ENCODE data around the gene NUP62.

NUP62 gene

DNA sequence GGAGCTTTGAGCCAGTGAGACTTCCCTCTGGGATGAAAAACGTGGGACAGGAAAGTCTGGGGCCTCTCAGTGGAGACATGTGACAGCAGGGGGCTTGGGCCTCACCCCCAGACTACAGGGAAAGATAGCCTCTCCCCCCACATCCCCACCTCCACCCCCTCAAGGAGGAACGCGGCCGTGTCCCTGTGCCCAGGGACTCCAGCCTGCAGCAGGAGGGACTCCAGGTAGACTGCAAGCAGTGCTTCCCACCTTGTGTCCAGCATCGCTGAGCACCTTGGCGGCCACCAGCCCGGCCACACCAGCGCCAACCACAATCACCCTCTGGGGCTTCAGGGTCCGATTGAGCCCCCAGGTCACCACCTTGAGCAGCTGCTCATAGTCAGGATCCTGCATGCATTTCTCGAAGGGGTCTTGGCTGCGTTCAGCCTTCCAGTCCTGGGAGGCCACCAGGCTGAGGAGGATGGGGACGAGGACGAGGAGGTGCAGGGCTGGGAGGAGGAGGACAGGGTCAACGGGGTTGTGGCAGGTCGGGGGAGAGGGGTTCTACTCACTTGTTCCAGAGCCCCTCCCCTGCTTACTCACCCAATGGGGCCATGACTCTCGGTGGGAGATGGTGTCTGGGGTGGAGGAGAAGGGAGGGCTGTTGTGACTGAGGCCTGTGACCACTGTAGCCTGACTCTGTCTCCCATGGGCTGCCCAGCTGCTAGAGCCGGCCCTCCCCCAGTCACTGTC, 33.6 kb downstream of the NUP62 start:
- no peak for FAIRE-seq

DNA sequence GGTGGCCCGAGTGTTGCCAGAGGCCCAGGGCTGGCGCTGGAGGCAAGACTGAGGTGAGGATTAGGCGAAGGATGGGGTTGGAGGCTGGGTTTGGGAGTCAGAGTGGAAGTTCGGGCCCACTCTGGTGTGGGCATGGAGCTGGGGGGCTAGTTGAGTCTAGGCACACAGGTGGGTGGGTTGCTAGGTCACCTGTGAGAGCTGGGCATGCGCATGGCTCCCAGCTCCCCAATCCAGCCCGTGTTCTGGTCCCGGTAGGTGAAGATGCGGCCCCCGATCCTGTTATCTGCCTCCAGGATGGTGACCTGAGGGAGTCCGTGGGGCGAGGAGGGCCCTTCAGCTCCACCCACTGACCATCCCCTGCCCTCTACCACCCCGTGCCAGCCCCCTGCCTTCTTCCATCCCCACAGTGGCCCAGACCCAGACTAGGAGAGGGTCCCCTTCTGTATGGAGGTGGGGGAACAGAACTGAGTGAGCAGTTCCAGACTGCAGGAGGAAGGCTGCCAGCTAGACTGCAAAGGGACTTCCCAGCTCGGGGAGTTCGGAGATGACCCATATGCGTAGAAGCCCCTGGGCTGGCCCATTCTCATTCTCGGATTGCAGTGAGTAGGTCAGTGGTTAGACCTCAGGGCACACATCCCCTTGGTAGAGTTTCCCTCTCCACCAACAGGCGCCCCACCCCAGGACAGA, 34.3 kb downstream of the NUP62 start:
- FAIRE-seq: no peak

DNA sequence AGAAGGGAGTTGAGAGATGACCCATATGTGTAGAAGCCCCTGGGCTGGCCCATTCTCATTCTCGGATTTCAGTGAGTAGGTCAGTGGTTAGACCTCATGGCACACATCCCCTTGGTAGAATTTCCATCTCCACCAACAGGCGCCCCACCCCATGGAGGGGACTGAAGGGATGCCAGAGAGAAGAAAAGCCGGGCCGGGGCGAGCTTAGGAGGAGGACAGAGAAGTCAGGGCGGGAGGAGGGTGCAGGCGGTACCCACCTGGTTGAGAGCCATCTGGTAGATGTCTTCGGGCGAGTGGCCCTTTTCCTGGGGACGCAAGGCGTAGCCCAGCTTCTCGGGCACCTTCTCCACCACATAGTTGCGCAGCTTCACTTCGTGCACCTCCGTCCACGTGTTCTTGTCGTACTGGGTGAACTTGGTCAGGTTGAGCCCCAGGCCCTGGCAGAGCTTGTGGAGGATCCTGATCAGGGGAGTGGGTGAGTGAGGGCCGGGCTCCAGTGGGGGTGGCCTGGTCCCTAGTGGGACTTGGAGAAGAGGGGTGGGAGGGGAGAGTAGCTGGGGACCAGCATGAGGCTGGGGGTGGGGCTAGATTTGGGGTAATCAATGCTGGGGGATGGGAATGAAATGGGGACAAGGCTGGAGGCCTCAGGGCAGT, 35.2 kb downstream of the NUP62 start:
- FAIRE-seq: no peak

DNA sequence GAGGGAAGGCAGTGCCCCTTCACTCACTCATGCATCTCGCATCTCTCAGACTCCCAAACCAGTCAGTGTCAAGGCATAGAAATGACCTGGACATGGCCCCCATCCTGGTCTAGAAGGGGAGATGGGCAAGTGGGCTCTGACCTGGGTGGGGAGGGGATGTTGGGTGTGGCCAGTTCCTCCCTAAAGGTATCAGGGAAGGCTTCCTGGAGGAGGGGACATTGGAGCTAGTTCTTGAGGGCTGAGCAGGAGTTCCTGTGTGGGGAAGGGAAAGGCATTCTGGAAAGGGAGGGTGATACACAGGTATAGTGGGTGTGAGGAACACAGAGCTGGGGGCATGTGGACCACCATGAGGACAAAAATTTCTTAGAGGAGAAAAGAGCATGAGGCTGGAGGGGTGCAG, 36.6 kb downstream of the NUP62 start:
- no peak for FAIRE-seq

DNA sequence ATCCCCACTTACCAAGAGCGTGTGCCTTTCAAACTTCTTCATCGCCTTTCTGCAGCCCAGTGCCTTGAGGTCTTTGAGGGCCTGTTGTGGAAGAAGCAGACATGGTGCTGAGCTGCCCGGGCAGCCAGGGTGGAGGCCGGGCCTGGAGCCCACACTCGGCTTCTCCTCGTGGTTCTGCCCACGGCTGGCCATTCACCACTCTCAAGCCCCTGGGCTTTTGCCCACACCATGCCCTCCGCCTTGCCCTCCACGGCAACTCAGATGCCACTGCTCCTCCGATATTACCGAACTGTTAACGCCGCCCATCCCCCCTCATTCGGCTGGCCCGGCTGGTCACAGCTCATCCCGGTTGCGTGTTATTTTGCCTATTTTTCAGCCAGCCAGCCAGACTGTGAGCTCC, 37.9 kb downstream of the NUP62 start:
- FAIRE-seq: no peak

DNA sequence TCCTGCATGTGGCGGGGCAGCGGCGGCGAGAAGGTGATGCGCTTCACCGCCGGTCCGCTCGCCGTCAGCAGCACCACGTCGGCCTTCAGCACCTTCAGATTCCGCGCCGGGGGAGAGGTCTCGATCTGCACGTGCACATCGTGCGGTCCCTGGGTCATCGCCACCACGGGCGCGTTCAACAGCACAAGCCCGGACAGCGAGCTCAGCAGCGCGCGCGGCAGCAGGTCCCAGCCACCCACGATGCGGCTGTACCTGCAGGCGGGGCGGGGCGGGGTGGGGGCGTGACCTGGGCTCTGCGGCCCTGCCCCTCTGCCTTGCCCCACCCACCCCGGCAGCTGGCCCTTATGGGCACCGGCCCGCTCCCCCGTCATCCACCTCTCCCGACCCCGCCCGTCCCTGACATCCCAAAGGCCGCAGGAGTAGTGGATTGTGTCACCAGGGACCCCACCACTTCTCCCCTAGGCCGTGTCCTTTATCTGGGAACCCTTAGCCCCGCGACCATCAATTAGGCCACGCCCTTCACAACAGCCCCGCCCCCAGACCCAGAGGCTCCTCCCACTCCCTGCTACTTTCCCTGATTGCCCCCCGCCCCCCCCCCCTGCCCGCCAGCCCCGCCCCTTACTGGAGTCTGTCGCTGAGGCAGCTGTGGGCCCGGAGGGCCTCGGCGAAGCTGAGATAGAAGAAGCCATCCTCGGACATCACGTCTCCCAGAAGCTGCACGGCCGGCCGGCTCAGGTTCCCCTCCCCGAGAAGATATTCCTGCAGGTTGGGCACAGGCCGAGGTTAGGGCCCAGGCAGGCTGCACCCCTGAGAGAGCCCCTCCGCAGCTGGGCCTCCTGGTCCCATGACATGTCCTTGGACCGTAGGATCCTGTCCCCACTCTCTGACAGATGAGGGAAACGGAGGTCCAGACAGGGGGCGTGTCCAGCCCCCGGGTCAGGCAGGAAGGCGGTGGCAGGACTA, 38.7 kb downstream of the NUP62 start:
- FAIRE-seq: no peak

DNA sequence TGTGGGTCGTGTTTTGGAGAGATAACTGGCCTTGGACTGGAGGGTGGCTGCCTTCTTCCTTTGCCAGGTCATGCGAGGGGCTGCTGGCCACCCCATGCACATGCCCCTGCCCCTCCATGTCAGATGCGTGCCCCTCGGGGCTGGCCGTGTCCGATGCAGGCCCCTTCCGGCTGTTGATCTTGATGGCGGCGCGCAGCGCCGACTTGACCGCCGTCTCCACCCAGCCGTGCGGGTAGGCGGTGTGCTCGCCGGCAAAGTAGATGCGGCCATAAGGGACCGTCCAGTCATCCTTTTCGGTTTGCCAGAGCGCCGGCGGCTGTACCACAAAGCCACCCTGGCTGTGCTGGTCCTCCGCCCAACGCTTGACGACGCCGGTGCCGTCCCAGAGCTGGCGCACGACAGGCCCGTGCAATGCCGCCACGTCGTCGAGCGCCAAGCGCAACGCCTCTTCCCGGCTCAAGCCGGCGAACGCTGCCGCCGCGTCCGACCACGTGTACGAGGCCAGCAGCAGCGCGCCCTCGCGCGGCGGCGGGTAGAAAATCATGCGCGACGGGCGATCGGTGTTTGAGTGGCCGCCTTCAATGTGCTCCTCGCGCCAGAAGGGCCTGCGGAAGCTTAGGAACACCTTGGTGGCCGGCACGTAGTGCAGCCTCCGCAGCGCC, 39.5 kb downstream of the NUP62 start:
- FAIRE-seq: no peak

DNA sequence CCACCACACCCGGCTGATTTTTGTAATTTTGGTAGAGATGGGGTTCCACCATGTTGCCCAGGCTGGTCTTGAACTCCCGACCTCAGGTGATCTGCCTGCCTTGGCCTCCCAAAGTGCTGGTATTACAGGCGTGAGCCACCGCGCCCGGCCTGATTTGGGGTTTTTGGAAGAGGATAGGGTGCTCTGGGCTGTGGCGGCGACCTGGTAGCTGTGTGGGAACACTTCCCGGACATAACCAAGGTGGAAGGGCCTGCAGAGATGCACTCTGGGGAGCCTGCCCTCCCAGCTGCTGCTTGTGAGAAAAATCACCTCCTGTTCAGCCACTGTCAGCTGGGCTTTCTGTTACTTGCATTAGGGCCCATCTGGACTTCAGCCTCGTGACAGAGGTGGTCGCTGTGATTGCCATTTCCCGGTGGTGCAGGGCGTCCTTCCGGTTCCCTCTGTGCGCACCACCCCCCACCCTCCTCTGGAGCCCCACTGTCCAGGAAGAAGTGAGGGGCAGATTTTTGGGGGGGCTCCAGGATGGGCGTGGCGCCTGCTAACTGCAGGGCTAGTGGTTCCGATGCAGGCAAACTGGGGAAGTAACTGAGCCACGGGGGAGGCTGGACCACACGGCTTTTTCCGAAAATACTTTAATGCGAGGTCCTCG, 40.1 kb downstream of the NUP62 start:
- FAIRE-seq: no peak

DNA sequence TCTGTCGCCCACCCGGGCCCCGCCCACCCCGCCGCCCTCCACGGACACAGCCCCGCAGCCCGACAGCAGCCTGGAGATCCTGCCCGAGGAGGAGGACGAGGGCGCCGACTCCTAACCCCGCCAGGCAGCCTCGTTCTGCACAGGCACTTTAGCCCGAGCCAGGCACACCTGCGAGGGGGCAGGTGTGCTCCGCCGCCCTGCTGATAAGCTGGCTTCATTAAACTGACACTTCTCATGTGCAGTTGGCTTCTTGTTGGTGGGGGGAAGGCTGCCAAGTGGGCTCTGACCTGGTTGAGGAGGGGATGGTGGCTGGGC, 40.8 kb downstream of the NUP62 start:
- no peak for FAIRE-seq

DNA sequence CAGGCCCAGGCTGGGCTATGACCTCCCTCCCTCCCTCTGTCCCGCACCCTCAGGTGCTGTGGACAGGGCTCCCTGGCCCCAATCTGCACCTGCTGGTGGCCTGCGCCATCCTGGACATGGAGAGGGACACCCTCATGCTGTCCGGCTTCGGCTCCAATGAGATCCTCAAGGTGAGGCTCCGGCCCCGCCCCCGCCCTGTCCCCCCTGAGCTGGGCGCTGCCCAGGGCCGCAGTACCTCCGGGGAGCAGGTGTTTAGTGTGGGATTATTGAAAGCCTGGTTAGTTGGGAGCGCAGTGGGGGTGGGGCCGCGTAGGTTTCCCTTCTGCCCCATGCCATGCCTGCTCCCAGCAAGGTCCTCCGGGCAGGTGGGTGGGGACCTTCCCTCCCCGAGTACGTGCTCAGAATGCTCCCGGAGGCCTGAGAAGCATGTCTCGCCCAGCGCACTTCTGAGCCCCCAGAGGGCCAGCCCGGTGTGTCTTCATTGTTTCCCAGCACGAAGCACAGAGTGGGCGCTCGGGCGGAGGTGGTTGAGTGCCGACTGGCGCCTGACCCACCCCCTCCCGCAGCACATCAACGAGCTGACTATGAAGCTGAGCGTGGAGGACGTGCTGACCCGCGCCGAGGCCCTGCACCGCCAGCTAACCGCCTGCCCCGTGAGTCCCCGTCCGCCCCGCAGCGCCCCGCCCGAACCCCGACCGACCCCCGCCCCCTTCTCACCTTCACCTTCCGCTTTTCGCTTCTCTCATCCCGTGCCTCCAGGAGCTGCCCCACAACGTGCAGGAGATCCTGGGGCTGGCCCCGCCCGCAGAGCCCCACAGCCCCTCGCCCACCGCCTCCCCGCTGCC, 41.4 kb downstream of the NUP62 start:
- FAIRE-seq: no peak

DNA sequence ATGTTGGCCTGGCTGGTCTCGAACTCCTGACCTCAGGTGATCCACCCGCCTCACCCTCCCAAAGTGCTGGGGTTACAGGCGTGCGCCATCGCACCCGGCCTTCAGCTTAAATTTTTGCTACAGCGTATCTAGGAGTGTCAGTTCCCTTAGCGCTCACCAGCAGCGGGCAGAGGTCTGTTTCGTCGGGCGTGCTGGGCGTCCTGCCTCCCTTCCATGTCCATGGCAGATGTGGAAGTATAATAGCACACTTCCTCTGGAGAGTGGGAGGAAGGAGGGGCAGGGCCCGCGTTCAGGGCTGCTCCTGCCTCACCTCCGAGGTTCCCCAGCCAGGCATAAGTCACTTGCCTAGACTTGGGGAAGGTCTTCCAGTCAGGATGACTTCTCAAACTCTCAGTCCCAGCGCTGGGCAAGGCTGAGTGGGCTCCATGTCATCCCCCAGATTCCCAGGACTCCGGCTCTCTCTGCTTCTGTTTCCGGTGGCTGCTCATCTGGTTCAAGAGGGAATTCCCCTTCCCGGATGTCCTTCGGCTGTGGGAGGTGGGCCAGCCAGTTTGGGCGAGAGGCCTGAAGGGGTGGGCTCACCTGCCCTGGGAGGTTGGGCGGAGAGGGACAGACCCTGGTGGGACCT, 42.2 kb downstream of the NUP62 start:
- no peak for FAIRE-seq

DNA sequence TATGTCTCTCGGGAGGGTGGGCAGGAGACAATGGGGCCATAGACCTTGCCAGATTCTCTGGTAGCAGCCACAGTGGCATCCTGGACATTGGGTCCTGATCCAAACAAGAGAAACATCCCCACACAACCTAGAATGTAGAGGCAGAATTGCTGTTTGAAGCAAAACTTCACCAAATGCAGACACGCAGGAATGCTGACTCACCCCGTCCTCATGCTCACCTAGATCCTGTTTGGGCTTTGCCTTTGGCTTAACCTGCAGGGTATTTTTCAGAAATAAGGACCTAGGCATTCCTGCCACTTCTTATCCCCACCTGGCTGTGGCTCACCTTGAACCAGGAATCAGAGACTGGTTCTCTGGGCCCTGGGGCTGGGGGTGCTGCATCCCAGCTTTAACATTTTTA, 44.5 kb downstream of the NUP62 start:
- FAIRE-seq: no peak

DNA sequence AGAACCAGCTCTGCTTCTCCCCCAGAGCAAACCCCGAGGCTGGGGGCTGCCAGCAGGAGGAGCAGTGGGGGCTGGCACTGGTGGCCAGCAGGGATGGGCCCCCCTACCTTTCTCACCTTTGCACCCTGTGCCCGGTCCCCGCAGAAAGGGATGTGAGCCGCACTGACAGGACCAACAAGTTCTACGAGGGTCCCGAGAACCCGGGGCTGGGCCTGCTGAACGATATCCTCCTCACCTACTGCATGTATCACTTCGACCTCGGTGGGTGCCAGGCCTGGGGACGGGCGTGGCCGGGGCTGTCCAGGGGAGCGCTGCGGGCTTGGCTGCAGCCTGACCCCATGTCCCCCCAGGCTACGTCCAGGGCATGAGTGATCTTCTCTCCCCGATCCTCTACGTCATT, 45.2 kb downstream of the NUP62 start:
- FAIRE-seq: no peak

DNA sequence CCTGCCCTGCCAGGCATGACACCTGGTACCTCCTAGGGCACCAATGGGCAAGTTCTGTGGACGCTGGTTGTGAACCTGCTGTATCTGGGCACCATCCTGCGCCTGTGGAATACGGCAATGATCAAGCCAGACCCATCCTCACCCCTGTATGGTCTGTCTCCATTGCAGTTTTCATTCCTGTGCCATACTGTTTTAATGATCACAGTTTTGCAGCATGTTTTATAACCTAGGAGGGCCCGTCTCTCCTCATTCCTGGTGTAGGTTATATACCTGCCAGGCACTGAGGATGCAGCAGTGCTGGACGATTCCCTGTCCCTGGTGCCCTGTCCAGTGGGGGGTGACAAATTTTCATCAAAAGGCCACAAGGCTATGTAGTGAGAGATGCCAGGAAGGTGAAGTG, 46.2 kb downstream of the NUP62 start:
- no peak for FAIRE-seq

DNA sequence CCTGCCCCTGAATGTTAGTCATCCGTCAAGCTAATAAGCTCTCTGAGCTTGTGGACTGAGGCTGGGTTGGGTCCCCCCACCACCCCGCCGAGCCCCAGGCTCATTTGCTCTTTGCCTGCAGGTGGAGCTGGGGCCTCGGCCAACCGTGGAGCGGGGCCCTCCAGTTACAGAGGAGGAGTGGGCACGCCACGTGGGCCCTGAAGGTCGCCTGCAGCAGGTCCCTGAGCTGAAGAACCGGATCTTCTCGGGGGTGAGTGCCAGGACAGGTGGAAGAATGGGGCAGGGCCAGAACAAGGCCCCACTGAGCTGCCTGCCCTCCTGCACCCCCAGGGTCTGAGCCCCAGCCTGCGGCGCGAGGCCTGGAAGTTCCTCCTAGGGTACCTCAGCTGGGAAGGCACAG, 46.7 kb downstream of the NUP62 start:
- FAIRE-seq: no peak

DNA sequence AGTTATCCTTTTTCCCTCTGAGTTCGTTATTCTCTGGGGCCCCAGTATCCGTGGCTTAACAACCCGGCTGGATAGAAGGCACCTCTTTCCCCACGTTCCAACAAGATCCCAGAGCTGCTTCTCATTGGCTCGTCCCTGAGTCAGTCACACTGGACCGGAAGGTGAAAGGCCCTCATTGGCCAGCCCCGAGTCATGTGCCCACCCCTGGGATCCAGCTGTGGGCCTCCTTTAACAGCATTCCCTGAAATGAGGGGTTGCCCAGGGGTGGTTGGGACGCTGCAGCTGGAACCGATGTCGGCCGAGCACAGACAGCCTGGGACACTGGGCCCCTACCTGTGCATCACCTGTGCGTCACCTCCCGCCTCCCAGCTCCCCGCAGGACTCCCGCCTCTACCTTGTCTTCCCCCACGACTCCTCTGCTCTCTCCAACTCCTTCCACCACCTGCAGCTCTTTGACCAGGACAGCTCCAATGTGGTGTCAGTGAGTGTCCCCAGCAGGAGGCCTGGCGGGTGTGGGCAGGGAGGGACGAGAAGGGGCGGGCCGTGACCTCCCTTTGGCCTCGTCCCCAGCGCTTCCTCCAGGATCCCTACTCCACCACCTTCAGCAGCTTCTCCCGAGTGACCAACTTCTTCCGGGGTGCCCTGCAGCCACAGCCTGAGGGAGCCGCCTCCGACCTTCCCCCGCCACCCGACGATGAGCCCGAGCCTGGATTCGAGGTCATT, 47.5 kb downstream of the NUP62 start:
- no peak for FAIRE-seq

DNA sequence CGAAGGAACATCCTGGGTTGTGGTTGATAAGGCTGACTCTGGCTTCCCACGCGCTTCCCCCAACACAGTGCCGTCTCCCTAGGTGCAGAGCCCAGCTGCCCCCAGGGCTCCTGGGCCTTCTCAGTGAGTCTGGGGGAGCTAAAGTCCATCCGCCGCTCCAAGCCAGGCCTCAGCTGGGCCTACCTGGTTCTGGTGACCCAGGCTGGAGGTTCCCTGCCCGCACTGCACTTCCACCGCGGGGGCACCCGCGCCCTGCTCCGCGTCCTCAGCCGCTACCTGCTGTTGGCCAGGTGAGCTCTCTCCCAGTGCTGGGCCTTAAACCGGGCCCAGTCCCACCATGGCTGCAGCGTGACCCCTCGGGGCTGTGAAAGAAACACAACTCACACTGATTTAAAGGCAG, 48.1 kb downstream of the NUP62 start:
- FAIRE-seq: no peak

DNA sequence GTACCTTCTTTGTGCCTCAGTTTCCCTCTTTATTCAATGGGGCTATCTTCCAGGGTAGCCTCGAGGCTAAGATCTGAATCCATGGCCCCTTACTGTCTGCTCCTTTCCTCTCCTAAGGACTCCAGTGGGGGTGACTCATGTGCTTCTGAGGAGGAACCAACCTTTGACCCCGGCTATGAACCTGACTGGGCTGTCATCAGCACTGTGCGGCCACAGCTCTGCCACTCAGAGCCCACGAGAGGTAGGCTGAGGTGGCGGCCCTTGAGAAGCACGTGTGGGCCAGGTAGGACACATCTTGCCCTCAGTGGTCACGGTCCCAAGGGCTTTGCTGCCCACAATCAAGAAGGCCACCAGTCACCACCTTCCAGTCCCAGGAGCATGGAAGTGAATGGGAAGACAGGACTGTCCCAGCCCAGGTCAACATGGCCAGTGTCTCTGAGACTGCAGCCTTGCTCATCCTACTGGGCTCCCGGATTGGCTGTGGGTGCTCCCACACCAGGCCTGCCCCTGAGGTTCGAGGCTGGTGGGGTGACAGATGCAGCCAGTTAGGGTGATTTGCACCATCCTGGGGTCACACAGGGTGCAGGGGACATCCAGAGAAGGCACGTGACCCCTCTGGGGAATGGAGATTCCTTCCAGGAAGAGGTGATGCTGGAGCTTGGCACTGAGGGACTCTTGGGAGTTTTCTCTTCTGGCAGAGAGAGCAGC, 49.0 kb downstream of the NUP62 start:
- FAIRE-seq: no peak
